H9 (cell line): ENCODE measurements around the gene SNX22. TPM values are rescaled to one million over a fixed set of nuclear protein-coding genes. Genes with fewer than 3 reads are reported as not detected.

Experiments
- DNase-seq: peaks from one replicate; pipeline ENCODE4 v3.0.0-alpha.2; 2017
- H2AFZ ChIP-seq: one replicate; pipeline ENCODE4 v1.6.1; 2013; ENCODE audit warnings: mild to moderate bottlenecking, low read length, control low read depth, moderate library complexity
- H2AK5ac ChIP-seq: 2 replicates; pipeline ENCODE4 v1.6.1; 2013; ENCODE audit warnings: low read length, control low read depth, mixed read lengths; ENCODE audit not compliant: insufficient read length
- H2BK120ac ChIP-seq: one replicate; pipeline ENCODE4 v1.6.1; 2013; ENCODE audit warnings: low read depth, mild to moderate bottlenecking, low read length, control low read depth, inconsistent platforms; ENCODE audit not compliant: poor library complexity, severe bottlenecking
- H2BK12ac ChIP-seq: 2 replicates; pipeline ENCODE4 v1.6.1; 2013; ENCODE audit warnings: low read length, control low read depth, mixed read lengths, low read depth; ENCODE audit not compliant: insufficient read length
- H2BK15ac ChIP-seq: 2 replicates; pipeline ENCODE4 v1.6.1; 2013; ENCODE audit warnings: low read depth, low read length, control low read depth
- H2BK20ac ChIP-seq: one replicate; pipeline ENCODE4 v1.6.1; 2013; ENCODE audit warnings: low read depth, mild to moderate bottlenecking, low read length, control low read depth, inconsistent platforms; ENCODE audit not compliant: poor library complexity, severe bottlenecking
- H2BK5ac ChIP-seq: 2 replicates; pipeline ENCODE4 v1.6.1; 2013; ENCODE audit warnings: low read length, control low read depth, mixed read lengths; ENCODE audit not compliant: insufficient read length
- H3K14ac ChIP-seq: 2 replicates; pipeline ENCODE4 v1.6.1; 2013; ENCODE audit warnings: low read length, control low read depth; ENCODE audit not compliant: insufficient read depth
- H3K18ac ChIP-seq: 2 replicates; pipeline ENCODE4 v1.6.1; 2013; ENCODE audit warnings: low read depth, mild to moderate bottlenecking, mixed read lengths, low read length, control low read depth; ENCODE audit not compliant: insufficient read length
- H3K23ac ChIP-seq: 2 replicates; pipeline ENCODE4 v1.6.1; 2013; ENCODE audit warnings: low read length, control low read depth, mixed read lengths, low read depth; ENCODE audit not compliant: insufficient read length
- H3K23me2 ChIP-seq: 2 replicates; pipeline ENCODE4 v1.6.1; 2013; ENCODE audit warnings: low read depth, mild to moderate bottlenecking, mixed read lengths, low read length, control low read depth; ENCODE audit not compliant: insufficient read length, poor library complexity, severe bottlenecking
- H3K27ac ChIP-seq: 2 replicates; pipeline ENCODE4 v1.5.1; 2013; ENCODE audit warnings: low read length, control low read depth, mixed read lengths, low read depth; ENCODE audit not compliant: insufficient read length
- H3K27me3 ChIP-seq: 2 replicates; pipeline ENCODE4 v1.6.1; 2013; ENCODE audit warnings: low read length, control low read depth, inconsistent platforms; ENCODE audit not compliant: insufficient read depth
- H3K4ac ChIP-seq: 2 replicates; pipeline ENCODE4 v1.6.1; 2013; ENCODE audit warnings: low read depth, mild to moderate bottlenecking, control low read depth, inconsistent platforms, low read length, moderate library complexity
- H3K4me1 ChIP-seq: 2 replicates; pipeline ENCODE4 v1.6.1; 2013; ENCODE audit warnings: low read length, control low read depth, inconsistent platforms; ENCODE audit not compliant: insufficient read depth
- H3K4me2 ChIP-seq: 2 replicates; pipeline ENCODE4 v1.6.1; 2013; ENCODE audit warnings: low read length, control low read depth, mixed read lengths; ENCODE audit not compliant: insufficient read length, insufficient read depth
- H3K56ac ChIP-seq: 2 replicates; pipeline ENCODE4 v1.6.1; 2013; ENCODE audit warnings: low read depth, mild to moderate bottlenecking, mixed read lengths, low read length, control low read depth; ENCODE audit not compliant: insufficient read length
- H3K79me1 ChIP-seq: 2 replicates; pipeline ENCODE4 v1.6.1; 2013; ENCODE audit warnings: low read depth, mild to moderate bottlenecking, moderate library complexity, low read length, control low read depth, inconsistent platforms; ENCODE audit not compliant: insufficient read depth, poor library complexity, severe bottlenecking
- H3K79me2 ChIP-seq: 2 replicates; pipeline ENCODE4 v1.6.1; 2013; ENCODE audit warnings: low read length, control low read depth, inconsistent platforms; ENCODE audit not compliant: insufficient read depth
- H3K9ac ChIP-seq: 2 replicates; pipeline ENCODE4 v1.6.1; 2013; ENCODE audit warnings: low read length, control low read depth, mixed read lengths; ENCODE audit not compliant: insufficient read length; ENCODE audit errors: extremely low read depth
- H3K9me3 ChIP-seq: one replicate; pipeline ENCODE4 v1.6.1; 2013; ENCODE audit warnings: low read depth, low read length, inconsistent platforms; ENCODE audit not compliant: control insufficient read depth
- H3T11ph ChIP-seq: one replicate; pipeline ENCODE4 v1.6.1; 2013; ENCODE audit warnings: mild to moderate bottlenecking, low read length, control low read depth, inconsistent platforms
- H4K20me1 ChIP-seq: one replicate; pipeline ENCODE4 v1.6.1; 2013; ENCODE audit not compliant: control insufficient read depth, insufficient read length, insufficient read depth
- H4K5ac ChIP-seq: 2 replicates; pipeline ENCODE4 v1.6.1; 2013; ENCODE audit warnings: low read depth, mild to moderate bottlenecking, mixed read lengths, low read length, control low read depth; ENCODE audit not compliant: insufficient read length
- H4K8ac ChIP-seq: replicated peaks from 2 replicates; pipeline ENCODE4 v1.6.1; 2013; ENCODE audit warnings: low read length, control low read depth, mixed read lengths, low read depth; ENCODE audit not compliant: insufficient read length
- H4K91ac ChIP-seq: 2 replicates; pipeline ENCODE4 v1.6.1; 2013; ENCODE audit warnings: low read depth, mild to moderate bottlenecking, moderate library complexity, mixed read lengths, low read length, control low read depth; ENCODE audit not compliant: insufficient read length
- H3K27ac Mint-ChIP-seq, 3 experiments: 2 replicates in 2 of 3; 3 replicates in 1 of 3; pipeline ENCODE4 v1.8.0; 2020 to 2021; ENCODE audit warnings: mixed read lengths in 3 of 3, mild to moderate bottlenecking in 1 of 3, moderate library complexity in 1 of 3
- H3K27me3 Mint-ChIP-seq: 2 replicates; pipeline ENCODE4 v1.8.0; 2021; ENCODE audit warnings: low read depth, mild to moderate bottlenecking, moderate library complexity, mixed read lengths
- H3K36me3 Mint-ChIP-seq, 3 experiments: 2 replicates in 2 of 3; 3 replicates in 1 of 3; pipeline ENCODE4 v1.8.0; 2020 to 2021; ENCODE audit warnings: low read depth in 3 of 3, mixed read lengths in 3 of 3; ENCODE audit not compliant: insufficient read depth in 1 of 3
- H3K4me1 Mint-ChIP-seq, 2 experiments: 2 replicates each; pipeline ENCODE4 v1.8.0; 2020; ENCODE audit warnings: mixed read lengths in 2 of 2
- H3K4me3 Mint-ChIP-seq, 2 experiments: 2 replicates in 1 of 2; 3 replicates in 1 of 2; pipeline ENCODE4 v1.8.0; 2020 to 2021; ENCODE audit warnings: mild to moderate bottlenecking in 2 of 2, mixed read lengths in 2 of 2, moderate library complexity in 1 of 2
- H3K9me3 Mint-ChIP-seq, 2 experiments: 2 replicates in 1 of 2; 3 replicates in 1 of 2; pipeline ENCODE4 v1.8.0; 2020; ENCODE audit warnings: mild to moderate bottlenecking in 2 of 2, mixed read lengths in 2 of 2, moderate library complexity in 1 of 2
- CTCF ChIP-seq: fragments of 200-600 bp; sonication (generic); conservative IDR thresholded peaks from 3 replicates; pipeline ENCODE4 v1.8.0; 2021; ENCODE audit warnings: antibody characterized with exemption, mild to moderate bottlenecking
- WGBS: extraction: QIAGEN DNeasy Blood & Tissue Kit; methylation state at CpG from one replicate; pipeline ENCODE4 v1.1.7; 2013; ENCODE audit warnings: missing lambda C conversion rate, low lambda C conversion rate, mixed read lengths; ENCODE audit not compliant: insufficient read length; ENCODE audit errors: extremely low coverage; 5-methylcytosine and 5-hydroxymethylcytosine counted together
- total RNA-seq: library from RNA; stranded (reverse); gene quantifications from 2 replicates; pipeline ENCODE4 v1.2.1, GENCODE V29; 2021

SNX22 gene
- total RNA-seq, 1 experiment from 2014 or later: 4.8 TPM

DNA sequence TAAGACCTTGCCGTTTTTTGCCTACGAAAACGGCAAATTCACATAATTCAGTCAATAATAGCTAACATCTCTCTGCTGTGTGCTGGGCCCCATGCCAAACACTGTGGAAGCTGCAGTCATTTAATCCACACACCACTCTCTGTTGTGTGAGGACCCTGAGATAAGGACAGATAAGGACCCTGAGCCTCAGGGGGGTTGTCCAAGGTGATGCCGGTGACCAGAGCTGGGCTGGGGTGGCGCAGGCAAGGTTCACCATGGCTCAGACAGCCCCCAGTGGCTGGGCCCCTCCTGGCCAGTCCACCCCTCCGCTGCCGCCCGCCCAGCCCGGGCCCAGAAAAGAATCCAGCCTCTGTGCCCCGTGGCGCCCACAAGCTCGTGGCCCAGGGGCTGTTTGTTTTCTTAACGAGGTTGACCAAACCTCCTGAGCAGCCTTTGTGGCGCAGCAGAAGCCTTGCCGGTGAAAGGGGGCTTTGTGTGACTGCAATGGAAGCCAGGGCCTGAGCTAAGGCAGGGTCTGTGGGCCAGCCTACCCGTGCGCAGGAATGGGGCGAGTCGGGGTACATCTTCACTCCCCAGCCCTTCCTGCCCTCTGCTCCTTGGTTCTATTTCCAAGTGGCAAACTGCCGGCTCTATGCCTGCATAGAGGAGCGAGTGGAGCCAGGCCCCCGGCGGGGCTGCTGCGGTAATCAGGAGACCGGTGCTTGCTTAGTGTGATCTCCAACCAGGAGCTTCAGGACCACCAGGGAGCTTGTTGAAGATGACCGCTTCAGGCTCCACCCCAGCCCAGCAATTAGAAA, 4.4 kb upstream of the SNX22 start:
- H2BK15ac ChIP-seq: no peak overlapping the region
- H3K79me1 ChIP-seq: no peaks in the 10 kb centered on the region
- H3K9me3 ChIP-seq: no peaks in the 10 kb centered on the region
- no peak overlapping the region for H3K56ac ChIP-seq
- H3K4me1 Mint-ChIP-seq: peaks cover 5 to 8% of the 10 kb centered on the region in 2 experiments; a peak in 3 of 4 replicates
- H3K4me2 ChIP-seq: no peak overlapping the region
- no peaks in the 10 kb centered on the region for H3K9me3 Mint-ChIP-seq
- no peak for TF ChIP-seq CTCF
- H3K79me2 ChIP-seq: no peaks in the 10 kb centered on the region
- no peak overlapping the region for H3T11ph ChIP-seq
- DNase-seq: no peak
- H2BK5ac ChIP-seq: no peak overlapping the region
- no peak overlapping the region for H3K27ac Mint-ChIP-seq
- H3K23me2 ChIP-seq: peaks cover 3% of the 10 kb centered on the region
- no peak overlapping the region for H2AK5ac ChIP-seq
- no peak overlapping the region for H2BK20ac ChIP-seq
- no peak overlapping the region for H3K9ac ChIP-seq
- no peak overlapping the region for H3K4ac ChIP-seq
- peaks cover 0 to 3% (median 0%) of the 10 kb centered on the region in 3 experiments; a peak in 4 of 7 replicates for H3K36me3 Mint-ChIP-seq
- no peak overlapping the region for H4K91ac ChIP-seq
- H3K27me3 Mint-ChIP-seq: peaks cover 11% of the 10 kb centered on the region
- no peak overlapping the region for H3K4me3 Mint-ChIP-seq
- no peak overlapping the region for H4K8ac ChIP-seq
- no peak overlapping the region for H2BK120ac ChIP-seq
- H4K20me1 ChIP-seq: no peaks in the 10 kb centered on the region
- no peaks in the 10 kb centered on the region for H3K4me1 ChIP-seq
- no peak overlapping the region for H2BK12ac ChIP-seq
- H3K27me3 ChIP-seq: no peaks in the 10 kb centered on the region
- H3K23ac ChIP-seq: no peak overlapping the region
- no peak overlapping the region for H3K14ac ChIP-seq
- no peak overlapping the region for H3K18ac ChIP-seq
- no CpG with 5 or more reads among the region's 26 CpGs for WGBS
- no peak overlapping the region for H2AFZ ChIP-seq
- H4K5ac ChIP-seq: no peak overlapping the region
- H3K27ac ChIP-seq: no peak overlapping the region
